Pancreas (tissue), 10 donors: ENCODE measurements around the gene PLCG2. TPM values are rescaled to one million over a fixed set of nuclear protein-coding genes. Genes with fewer than 3 reads are reported as not detected.
"Not testable (repeated sequence)": the region's sequence is repeated elsewhere in the genome, so short reads cannot be mapped to it uniquely, and the experiment has no call there.

ENCODE experiments used
- ATAC-seq, 4 donors: fragments of 200-7000 bp; cut with Tn5 transposase; one replicate each; pipeline versions ENCODE4 v1.8.0 to v1.9.1; 2020; ENCODE audit warnings: mild to moderate bottlenecking in 4 of 4, moderate library complexity in 4 of 4
- DNase-seq, 6 donors: peaks; one replicate each; pipeline ENCODE4 v3.0.0-alpha.2; 2020
- FAIRE-seq: peaks from 2 replicates; lab custom pipeline; 2012; peaks lifted over from hg19 to GRCh38; lab: Jason Lieb, UNC
- H3K27ac ChIP-seq, 4 donors: fragments of 200-600 bp; sonication (generic); 1 replicate in 3 of 4; 2 replicates in 1 of 4; pipeline versions ENCODE4 v1.5.0 to v1.8.0; 2020
- H3K27me3 ChIP-seq, 4 donors: fragments of 200-600 bp; one replicate each; pipeline ENCODE4 v1.8.0; 2021
- H3K36me3 ChIP-seq, 3 donors: fragments of 200-600 bp; sonication (generic) in 1 of 3; one replicate each; pipeline versions ENCODE4 v1.5.0 to v1.8.0; 2020 to 2021
- H3K4me1 ChIP-seq, 3 donors: fragments of 200-600 bp; one replicate each; pipeline ENCODE4 v1.8.0; 2021
- H3K4me3 ChIP-seq, 4 donors: fragments of 200-600 bp; sonication (generic) in 2 of 4; one replicate each; pipeline versions ENCODE4 v1.5.0 to v1.8.0; 2020 to 2021
- H3K9me3 ChIP-seq, 4 donors: fragments of 200-600 bp; one replicate each; pipeline ENCODE4 v1.8.0; 2021
- CTCF ChIP-seq, 4 donors: fragments of 200-600 bp; sonication (generic) in 3 of 4; IDR thresholded peaks; one replicate each; pipeline versions ENCODE4 v1.5.0 to v1.8.0; 2021; ENCODE audit warnings: antibody characterized with exemption in 4 of 4
- WGBS, 2 donors: extraction: QIAGEN DNeasy Blood & Tissue Kit; methylation state at CpG; one replicate each; pipeline ENCODE4 v1.1.7; 2013; 5-methylcytosine and 5-hydroxymethylcytosine counted together
- intact Hi-C, 3 donors: fragments of 100-400 bp; cut with DNase I; formaldehyde crosslinking; loops; one replicate each; pipeline versions ENCODE4 v1.11.1 to v1.14.2; 2022
- polyA plus RNA-seq, 2 donors: library from polyadenylated mRNA; stranded (reverse); fragments of 200-250 nt; gene quantifications; one replicate each; pipeline ENCODE4 v1.2.3, GENCODE V29; 2013
- total RNA-seq, 6 donors: library from RNA; stranded (reverse); fragmentation: NEBNext Ultra II Directional in 4 of 6; extraction: Animal tissue kit (Norgen Biotek cat#: 25700) in 4 of 6; gene quantifications; one replicate each; pipeline versions ENCODE4 v1.2.1 to v1.2.4, GENCODE V29; 2021 to 2023
- donor health status: healthy with polysubstance abuse.
- donor health status: DM: no; HTN: no; CAD: no; lungs with moderate emphysema.
- donor health status: DM: no; HTN: no; CAD: no.
- donor health status: control.
- donor health status: control.
- donor health status: Bipolar disorder and iron deficiency.
- donor health status: DM: yes; HTN: yes; CAD: no.
- donor health status: DM: no; HTN: no; CAD: no.
- donor health status: DM: no; HTN: no; CAD: no.
- donor health status: DM: yes; HTN: yes; CAD: no.

The PLCG2 gene
- total and polyA plus RNA-seq, 8 donors = 3.7 to 23.6 (median 8.0) TPM

- Histone ChIP-seq H3K4me3 (no peak overlapping the region), H3K27ac (no peak overlapping the region), H3K9me3 (no peaks in the 10 kb centered on the region), H3K36me3 (no peaks in the 10 kb centered on the region), H3K4me1 (no peaks in the 10 kb centered on the region), H3K27me3 (no peaks in the 10 kb centered on the region)
- FAIRE-seq (no peak), ATAC-seq (peak in 2 of 4 donors; percentile 27 to 65), DNase-seq (no peak)
- TF ChIP-seq CTCF (IDR thresholded peaks at IDR 0.05) = no peak
- 74 to 84% methylated on average over 6 of the region's 6 CpGs for WGBS, 2 donors
- intact Hi-C loops = no loop called here
Observed at GRCh38 chr16:81797443-81797842, 18.4 kb downstream of the PLCG2 start.

- Histone ChIP-seq H3K36me3 (no peaks in the 10 kb centered on the region), H3K27me3 (no peaks in the 10 kb centered on the region), H3K27ac (no peak overlapping the region), H3K4me1 (no peaks in the 10 kb centered on the region), H3K9me3 (no peaks in the 10 kb centered on the region), H3K4me3 (no peak overlapping the region)
- intact Hi-C loops = no loop called here
- ATAC-seq (peak in 1 of 4 donors; percentile 29), DNase-seq (no peak), FAIRE-seq (no peak)
- no peak for TF ChIP-seq CTCF (IDR thresholded peaks at IDR 0.05)
- 79 to 85% methylated on average over 14 of the region's 14 CpGs for WGBS, 2 donors
Observed at GRCh38 chr16:81798311-81799137, 19.4 kb downstream of the PLCG2 start.

- peaks cover 0 to 2% (median 0%) of the 10 kb centered on the region in 3 donors for H3K4me1 ChIP-seq
- DNase-seq (no peak), FAIRE-seq (no peak), ATAC-seq (no peak)
- no peak for TF ChIP-seq CTCF (IDR thresholded peaks at IDR 0.05)
- intact Hi-C loops = no loop called here
- H3K27ac ChIP-seq = no peak overlapping the region
- no peaks in the 10 kb centered on the region for H3K27me3 ChIP-seq
- WGBS, 2 donors = 76 to 89% methylated on average over 2 of the region's 2 CpGs
- no peak overlapping the region for H3K4me3 ChIP-seq
- H3K36me3 ChIP-seq = no peaks in the 10 kb centered on the region
- H3K9me3 ChIP-seq = no peaks in the 10 kb centered on the region
Observed at GRCh38 chr16:81799138-81799504, 20.0 kb downstream of the PLCG2 start.

- H3K36me3 ChIP-seq, FAIRE-seq, H3K27ac ChIP-seq, DNase-seq, H3K9me3 ChIP-seq, H3K4me1 ChIP-seq, H3K4me3 ChIP-seq, H3K27me3 ChIP-seq, intact Hi-C loops, ATAC-seq: not testable (repeated sequence)
- 79 to 95% methylated on average over 5 of the region's 5 CpGs for WGBS, 2 donors
Observed at GRCh38 chr16:81801724-81802123, 22.6 kb downstream of the PLCG2 start.

- ATAC-seq (no peak), FAIRE-seq (no peak), DNase-seq (no peak)
- WGBS, 2 donors = 84 to 90% methylated on average over 3 of the region's 3 CpGs
- H3K4me3 ChIP-seq = no peak overlapping the region
- peaks cover 0 to 2% (median 0%) of the 10 kb centered on the region in 3 donors for H3K4me1 ChIP-seq
- TF ChIP-seq CTCF (IDR thresholded peaks at IDR 0.05) = no peak
- no peaks in the 10 kb centered on the region for H3K9me3 ChIP-seq
- no peak overlapping the region for H3K27ac ChIP-seq
- intact Hi-C loops = no loop called here
- H3K27me3 ChIP-seq = no peaks in the 10 kb centered on the region
- no peaks in the 10 kb centered on the region for H3K36me3 ChIP-seq
Observed at GRCh38 chr16:81803332-81803731, 24.2 kb downstream of the PLCG2 start.
